ENCODE measurements around the gene KRT32. TPM values are rescaled to one million over a fixed set of nuclear protein-coding genes. Genes with fewer than 3 reads are reported as not detected.

KRT32 gene
- total RNA-seq, 1 experiment from 2014 or later = not detected

- CTCF ChIA-PET = no interaction called here
These were observed 7.7 kb upstream of the KRT32 start for GRCh38 chr17:41474863-41475262.

GRCh38 chr17:41468346-41468745 lies 1.2 kb upstream of the KRT32 start:
- H3K4me1 ChIP-seq = no peaks in the 10 kb centered on the region
- CTCF ChIA-PET = no interaction called here
- BruUV-seq (replicated peaks) = no TSS peak
- H3K36me3 Mint-ChIP-seq (ENCODE audit: insufficient read depth, unreplicated experiment) = no peaks in the 10 kb centered on the region
- H3K9me3 ChIP-seq = peaks cover 6% of the 10 kb centered on the region
- peaks cover 10% of the 10 kb centered on the region for H3K9me3 Mint-ChIP-seq (ENCODE audit: unreplicated experiment)
- H3K27ac Mint-ChIP-seq (ENCODE audit: unreplicated experiment) = no peak overlapping the region
- H3K4me3 Mint-ChIP-seq (ENCODE audit: unreplicated experiment) = no peak overlapping the region
- no peaks in the 10 kb centered on the region for H3K36me3 ChIP-seq (ENCODE audit: control insufficient read depth, insufficient read depth, low read length)
- H3K27me3 ChIP-seq (replicated peaks; ENCODE audit: control insufficient read depth, insufficient read depth, low read length) = no peaks in the 10 kb centered on the region
- no peaks in the 10 kb centered on the region for H3K4me1 Mint-ChIP-seq (ENCODE audit: low read depth, unreplicated experiment)
- intact Hi-C loops (cut with micrococcal nuclease; ENCODE audit: unreplicated experiment) = no loop called here
- no peak for TF ChIP-seq CTCF (IDR thresholded peaks at IDR 0.05; ENCODE audit: insufficient read depth in 1 of 2, low read depth in 1 of 2, low read length in 1 of 2, severe bottlenecking in 1 of 2, unreplicated experiment in 1 of 2)
- H3K4me3 ChIP-seq (ENCODE audit: low read depth, low read length) = no peak overlapping the region
- no peak for DNase-seq
- POLR2A ChIA-PET = no interaction called here
- no peaks in the 10 kb centered on the region for H3K27me3 Mint-ChIP-seq (ENCODE audit: insufficient read depth, unreplicated experiment)

More at GRCh38 chr17:41474863-41475262, 7.7 kb upstream of the KRT32 start:
- H3K4me3 Mint-ChIP-seq (ENCODE audit: unreplicated experiment) = no peak overlapping the region
- POLR2A ChIA-PET = no interaction called here
- no peaks in the 10 kb centered on the region for H3K27me3 Mint-ChIP-seq (ENCODE audit: insufficient read depth, unreplicated experiment)
- H3K36me3 ChIP-seq (ENCODE audit: control insufficient read depth, insufficient read depth, low read length) = no peaks in the 10 kb centered on the region
- no peaks in the 10 kb centered on the region for H3K4me1 ChIP-seq
- no peaks in the 10 kb centered on the region for H3K9me3 ChIP-seq
- TF ChIP-seq CTCF (IDR thresholded peaks at IDR 0.05; ENCODE audit: insufficient read depth in 1 of 2, low read depth in 1 of 2, low read length in 1 of 2, severe bottlenecking in 1 of 2, unreplicated experiment in 1 of 2) = no peak
- H3K27ac Mint-ChIP-seq (ENCODE audit: unreplicated experiment) = no peak overlapping the region
- H3K9me3 Mint-ChIP-seq (ENCODE audit: unreplicated experiment) = no peaks in the 10 kb centered on the region
- H3K36me3 Mint-ChIP-seq (ENCODE audit: insufficient read depth, unreplicated experiment) = no peaks in the 10 kb centered on the region
- no TSS peak for BruUV-seq (replicated peaks)
- no peak for DNase-seq
- no peaks in the 10 kb centered on the region for H3K4me1 Mint-ChIP-seq (ENCODE audit: low read depth, unreplicated experiment)
- intact Hi-C loops (cut with micrococcal nuclease; ENCODE audit: unreplicated experiment) = no loop called here
- H3K4me3 ChIP-seq (ENCODE audit: low read depth, low read length) = no peak overlapping the region
- no peaks in the 10 kb centered on the region for H3K27me3 ChIP-seq (replicated peaks; ENCODE audit: control insufficient read depth, insufficient read depth, low read length)

GRCh38 chr17:41467561-41467960 lies 375 bp upstream of the KRT32 start:
- H3K27me3 Mint-ChIP-seq (ENCODE audit: insufficient read depth, unreplicated experiment) = no peaks in the 10 kb centered on the region
- H3K27ac Mint-ChIP-seq (ENCODE audit: unreplicated experiment) = no peak overlapping the region
- BruUV-seq (replicated peaks) = no TSS peak
- H3K36me3 ChIP-seq (ENCODE audit: control insufficient read depth, insufficient read depth, low read length) = no peaks in the 10 kb centered on the region
- no peak for DNase-seq
- H3K27me3 ChIP-seq (replicated peaks; ENCODE audit: control insufficient read depth, insufficient read depth, low read length) = no peaks in the 10 kb centered on the region
- H3K4me1 ChIP-seq = no peaks in the 10 kb centered on the region
- peaks cover 6% of the 10 kb centered on the region for H3K9me3 ChIP-seq
- ChIA-PET POLR2A (interaction anchor here (0.6 kb wide), 1 partner anchor 50 kb away, joined by 6 read pairs; no protein-coding TSS in a partner anchor), CTCF (interaction anchor here (1.1 kb wide), 1 partner anchor 195 kb away, joined by 3 read pairs; no protein-coding TSS in a partner anchor)
- H3K9me3 Mint-ChIP-seq (ENCODE audit: unreplicated experiment) = peaks cover 10% of the 10 kb centered on the region
- intact Hi-C loops (cut with micrococcal nuclease; ENCODE audit: unreplicated experiment) = no loop called here
- H3K36me3 Mint-ChIP-seq (ENCODE audit: insufficient read depth, unreplicated experiment) = no peaks in the 10 kb centered on the region
- H3K4me1 Mint-ChIP-seq (ENCODE audit: low read depth, unreplicated experiment) = no peaks in the 10 kb centered on the region
- no peak overlapping the region for H3K4me3 ChIP-seq (ENCODE audit: low read depth, low read length)
- no peak for TF ChIP-seq CTCF (IDR thresholded peaks at IDR 0.05; ENCODE audit: insufficient read depth in 1 of 2, low read depth in 1 of 2, low read length in 1 of 2, severe bottlenecking in 1 of 2, unreplicated experiment in 1 of 2)
- no peak overlapping the region for H3K4me3 Mint-ChIP-seq (ENCODE audit: unreplicated experiment)

Data from Caco-2 (cell line).